CD14-positive monocyte (primary cell): ENCODE results near the gene ACER2. TPM values are rescaled to one million over a fixed set of nuclear protein-coding genes. Genes with fewer than 3 reads are reported as not detected.

Experiments
- DNase-seq, 3 donors: peaks; one replicate each; pipeline ENCODE4 v3.0.0-alpha.2; 2011 to 2022
- H2AFZ ChIP-seq: 2 replicates; pipeline ENCODE4 v1.6.0; 2012; ENCODE audit warnings: mild to moderate bottlenecking, low read depth, low read length, inconsistent platforms; ENCODE audit not compliant: insufficient read depth, poor library complexity, severe bottlenecking
- H3K27ac ChIP-seq, 2 donors: 1 replicate in 1 of 2; 2 replicates in 1 of 2; pipeline ENCODE4 v1.5.1; 2012 to 2013; ENCODE audit warnings: low read length in 2 of 2, control low read depth in 1 of 2, inconsistent platforms in 1 of 2, low read depth in 1 of 2, mild to moderate bottlenecking in 1 of 2
- H3K27me3 ChIP-seq, 2 donors: one replicate each; pipeline versions ENCODE4 v1.6.0 to v1.6.1; 2011 to 2013; ENCODE audit warnings: low read length in 2 of 2; ENCODE audit not compliant: control insufficient read depth in 2 of 2, insufficient read depth in 2 of 2
- H3K36me3 ChIP-seq, 2 donors: replicated peaks in 1 of 2; 1 replicate in 1 of 2; 2 replicates in 1 of 2; pipeline versions ENCODE4 v1.5.1 to v1.6.1; 2012 to 2013; ENCODE audit warnings: low read length in 2 of 2, control low read depth in 1 of 2, inconsistent platforms in 1 of 2, mild to moderate bottlenecking in 1 of 2; ENCODE audit not compliant: insufficient read depth in 2 of 2, control insufficient read depth in 1 of 2
- H3K4me1 ChIP-seq, 2 donors: 1 replicate in 1 of 2; 2 replicates in 1 of 2; pipeline versions ENCODE4 v1.5.1 to v1.6.1; 2012 to 2013; ENCODE audit warnings: low read length in 2 of 2, control low read depth in 1 of 2, inconsistent platforms in 1 of 2, mild to moderate bottlenecking in 1 of 2, moderate library complexity in 1 of 2; ENCODE audit not compliant: insufficient read depth in 2 of 2, control insufficient read depth in 1 of 2
- H3K4me2 ChIP-seq: replicated peaks from 2 replicates; pipeline ENCODE3; 2012; ENCODE audit warnings: low read length, moderate library complexity, mild to moderate bottlenecking; ENCODE audit not compliant: poor library complexity, severe bottlenecking; ENCODE audit errors: extremely low read depth
- H3K4me3 ChIP-seq, 3 experiments: fragments of 200-600 bp in 1 of 3; sonication (generic) in 1 of 3; replicated peaks in 1 of 3; 1 replicate in 2 of 3; 2 replicates in 1 of 3; pipeline ENCODE4 v1.5.1; 2011 to 2013; ENCODE audit warnings: low read length in 3 of 3, mild to moderate bottlenecking in 3 of 3, control low read depth in 2 of 3, low read depth in 2 of 3, inconsistent platforms in 1 of 3, moderate library complexity in 1 of 3
- H3K79me2 ChIP-seq: 2 replicates; pipeline ENCODE4 v1.6.0; 2012; ENCODE audit warnings: mild to moderate bottlenecking, control low read depth, inconsistent platforms, low read length, moderate library complexity; ENCODE audit not compliant: insufficient read depth
- H3K9ac ChIP-seq: 2 replicates; pipeline ENCODE4 v1.6.0; 2017; ENCODE audit warnings: low read length, mild to moderate bottlenecking; ENCODE audit not compliant: insufficient read depth, poor library complexity, severe bottlenecking
- H3K9me3 ChIP-seq, 2 donors: replicated peaks in 1 of 2; 1 replicate in 1 of 2; 2 replicates in 1 of 2; pipeline versions ENCODE4 v1.5.1 to v1.6.1; 2012 to 2013; ENCODE audit warnings: low read length in 2 of 2, control low read depth in 1 of 2; ENCODE audit not compliant: control insufficient read depth in 1 of 2, insufficient read depth in 1 of 2
- H4K20me1 ChIP-seq: 2 replicates; pipeline ENCODE4 v1.6.0; 2012; ENCODE audit warnings: mild to moderate bottlenecking, low read length, control low read depth, moderate library complexity; ENCODE audit not compliant: insufficient read depth
- H3K27ac Mint-ChIP-seq, 7 donors: one replicate each; pipeline ENCODE4 v1.8.0; 2020; ENCODE audit warnings: mild to moderate bottlenecking in 7 of 7, mixed read lengths in 7 of 7, moderate library complexity in 6 of 7, inconsistent platforms in 2 of 7
- H3K27me3 Mint-ChIP-seq, 3 donors: one replicate each; pipeline ENCODE4 v1.8.0; 2021 to 2022; ENCODE audit warnings: low read depth in 3 of 3, mild to moderate bottlenecking in 3 of 3, mixed read lengths in 3 of 3, moderate library complexity in 3 of 3, inconsistent platforms in 1 of 3
- H3K36me3 Mint-ChIP-seq, 2 donors: one replicate each; pipeline ENCODE4 v1.8.0; 2020; ENCODE audit warnings: mixed read lengths in 2 of 2, inconsistent platforms in 1 of 2, mild to moderate bottlenecking in 1 of 2
- H3K4me1 Mint-ChIP-seq: one replicate; pipeline ENCODE4 v1.8.0; 2020; ENCODE audit warnings: mild to moderate bottlenecking, mixed read lengths
- H3K4me3 Mint-ChIP-seq, 2 donors: one replicate each; pipeline ENCODE4 v1.8.0; 2020; ENCODE audit warnings: mild to moderate bottlenecking in 2 of 2, mixed read lengths in 2 of 2, moderate library complexity in 1 of 2
- H3K9me3 Mint-ChIP-seq, 7 donors: one replicate each; pipeline ENCODE4 v1.8.0; 2020 to 2022; ENCODE audit warnings: mixed read lengths in 7 of 7, mild to moderate bottlenecking in 6 of 7, moderate library complexity in 6 of 7, inconsistent platforms in 2 of 7
- WGBS: methylation state at CpG from one replicate; pipeline ENCODE4 v1.1.5; 2013; ENCODE audit warnings: missing lambda C conversion rate; ENCODE audit not compliant: insufficient coverage; 5-methylcytosine and 5-hydroxymethylcytosine counted together
- intact Hi-C, 2 donors: fragments of 100-400 bp; cut with micrococcal nuclease; formaldehyde crosslinking; loops; one replicate each; pipeline versions ENCODE4 v1.15.0 to v1.15.1; 2023
- polyA plus RNA-seq, 3 donors: library from polyadenylated mRNA; depleted of rRNA in 1 of 3; unstranded in 2 of 3; stranded (reverse) in 1 of 3; fragments of 300-500 nt in 2 of 3; fragments of >200 nt in 1 of 3; fragmentation: Illumina TruSeq in 2 of 3; gene quantifications; 1 replicate in 2 of 3; 2 replicates in 1 of 3; pipeline ENCODE4 v1.2.3, GENCODE V29; 2012 to 2021
- TF ChIP-seq, protein P1 (sequence below): fragments of 200-600 bp; IDR thresholded peaks from one replicate; pipeline ENCODE4 v1.8.0; 2022; ENCODE audit warnings: antibody characterized with exemption, mild to moderate bottlenecking

The ACER2 gene
- polyA plus RNA-seq, 3 donors: 0.17 to 0.21 TPM; not detected in 1

DNA sequence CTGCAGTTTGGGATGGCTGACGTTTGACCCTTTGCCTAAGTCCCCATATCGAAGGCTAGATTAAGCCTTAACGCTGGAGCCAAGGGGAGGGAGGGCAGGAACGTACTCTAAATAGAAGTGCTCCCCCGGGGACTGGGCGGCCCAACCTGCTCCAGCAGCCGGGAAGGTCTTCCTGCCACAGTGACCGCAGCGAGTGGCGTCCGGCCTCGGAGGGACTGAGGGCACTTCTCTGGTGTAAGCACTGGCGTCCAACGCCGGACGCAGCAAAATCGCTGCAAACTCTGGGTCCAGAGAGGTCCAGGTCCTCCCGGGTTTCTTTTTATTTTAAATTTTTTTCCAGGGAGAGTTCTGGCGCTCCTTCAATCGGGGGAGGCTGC is 505 bp upstream of the ACER2 start:
- no peaks in the 10 kb centered on the region for H4K20me1 ChIP-seq
- Mint-ChIP-seq H3K27me3 (peaks cover 2 to 7% (median 3%) of the 10 kb centered on the region in 3 donors), H3K9me3 (peaks cover 3 to 9% (median 7%) of the 10 kb centered on the region in 7 donors), H3K36me3 (no peaks in the 10 kb centered on the region), H3K4me1 (peaks cover 24% of the 10 kb centered on the region), H3K27ac (peak overlapping the region in 1 of 7 donors; percentile 8), H3K4me3 (peak overlapping the region; percentile 96 to 99)
- no peak overlapping the region for H3K27ac ChIP-seq
- H3K4me2 ChIP-seq: peak overlapping the region; percentile 94
- H3K9ac ChIP-seq: peak overlapping the region; percentile 74
- H3K4me3 ChIP-seq: peak overlapping the region; percentile 65 to 91 (median 88)
- WGBS: 6% methylated on average over 20 of the region's 20 CpGs
- peaks cover 0 to 12% of the 10 kb centered on the region in 2 donors for H3K9me3 ChIP-seq
- intact Hi-C loops: no loop called here
- DNase-seq: peak in 1 of 3 donors; percentile 5
- peak overlapping the region; percentile 94 for H2AFZ ChIP-seq
- peaks cover 12 to 16% of the 10 kb centered on the region in 2 donors for H3K4me1 ChIP-seq
- no peaks in the 10 kb centered on the region for H3K36me3 ChIP-seq
- H3K27me3 ChIP-seq: no peaks in the 10 kb centered on the region
- no peaks in the 10 kb centered on the region for H3K79me2 ChIP-seq
- TF ChIP-seq, protein P1, sequence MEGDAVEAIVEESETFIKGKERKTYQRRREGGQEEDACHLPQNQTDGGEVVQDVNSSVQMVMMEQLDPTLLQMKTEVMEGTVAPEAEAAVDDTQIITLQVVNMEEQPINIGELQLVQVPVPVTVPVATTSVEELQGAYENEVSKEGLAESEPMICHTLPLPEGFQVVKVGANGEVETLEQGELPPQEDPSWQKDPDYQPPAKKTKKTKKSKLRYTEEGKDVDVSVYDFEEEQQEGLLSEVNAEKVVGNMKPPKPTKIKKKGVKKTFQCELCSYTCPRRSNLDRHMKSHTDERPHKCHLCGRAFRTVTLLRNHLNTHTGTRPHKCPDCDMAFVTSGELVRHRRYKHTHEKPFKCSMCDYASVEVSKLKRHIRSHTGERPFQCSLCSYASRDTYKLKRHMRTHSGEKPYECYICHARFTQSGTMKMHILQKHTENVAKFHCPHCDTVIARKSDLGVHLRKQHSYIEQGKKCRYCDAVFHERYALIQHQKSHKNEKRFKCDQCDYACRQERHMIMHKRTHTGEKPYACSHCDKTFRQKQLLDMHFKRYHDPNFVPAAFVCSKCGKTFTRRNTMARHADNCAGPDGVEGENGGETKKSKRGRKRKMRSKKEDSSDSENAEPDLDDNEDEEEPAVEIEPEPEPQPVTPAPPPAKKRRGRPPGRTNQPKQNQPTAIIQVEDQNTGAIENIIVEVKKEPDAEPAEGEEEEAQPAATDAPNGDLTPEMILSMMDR: no peak

GRCh38 chr9:19409401-19410194 is 789 bp downstream of the ACER2 start:
- intact Hi-C loops: no loop called here

More at GRCh38 chr9:19409401-19410194, 789 bp downstream of the ACER2 start:
- no peaks in the 10 kb centered on the region for H3K79me2 ChIP-seq
- H3K4me3 Mint-ChIP-seq: peak overlapping the region; percentile 96 to 99
- H3K9me3 Mint-ChIP-seq: peaks cover 0 to 3% (median 0%) of the 10 kb centered on the region in 7 donors
- peak overlapping the region in 1 of 2 donors; percentile 33 for H3K27ac ChIP-seq
- peak overlapping the region in 4 of 7 donors; percentile 32 to 66 (median 47) for H3K27ac Mint-ChIP-seq
- no peaks in the 10 kb centered on the region for H3K36me3 ChIP-seq
- H2AFZ ChIP-seq: peak overlapping the region; percentile 94
- peak overlapping the region; percentile 74 for H3K9ac ChIP-seq
- DNase-seq: peak in 2 of 3 donors; percentile 0 to 5
- TF ChIP-seq, protein P1: no peak
- 0% methylated on average over 12 of the region's 17 CpGs for WGBS
- peaks cover 12 to 16% of the 10 kb centered on the region in 2 donors for H3K4me1 ChIP-seq
- H3K4me2 ChIP-seq: peak overlapping the region; percentile 94
- H3K4me3 ChIP-seq: peak overlapping the region; percentile 65 to 91 (median 88)
- peaks cover 24% of the 10 kb centered on the region for H3K4me1 Mint-ChIP-seq
- no peaks in the 10 kb centered on the region for H3K9me3 ChIP-seq
- H3K36me3 Mint-ChIP-seq: no peaks in the 10 kb centered on the region
- H3K27me3 Mint-ChIP-seq: peaks cover 2 to 7% (median 3%) of the 10 kb centered on the region in 3 donors
- H3K27me3 ChIP-seq: no peaks in the 10 kb centered on the region
- H4K20me1 ChIP-seq: no peaks in the 10 kb centered on the region
